ENCODE results near the gene GOLGA5.

DNA sequence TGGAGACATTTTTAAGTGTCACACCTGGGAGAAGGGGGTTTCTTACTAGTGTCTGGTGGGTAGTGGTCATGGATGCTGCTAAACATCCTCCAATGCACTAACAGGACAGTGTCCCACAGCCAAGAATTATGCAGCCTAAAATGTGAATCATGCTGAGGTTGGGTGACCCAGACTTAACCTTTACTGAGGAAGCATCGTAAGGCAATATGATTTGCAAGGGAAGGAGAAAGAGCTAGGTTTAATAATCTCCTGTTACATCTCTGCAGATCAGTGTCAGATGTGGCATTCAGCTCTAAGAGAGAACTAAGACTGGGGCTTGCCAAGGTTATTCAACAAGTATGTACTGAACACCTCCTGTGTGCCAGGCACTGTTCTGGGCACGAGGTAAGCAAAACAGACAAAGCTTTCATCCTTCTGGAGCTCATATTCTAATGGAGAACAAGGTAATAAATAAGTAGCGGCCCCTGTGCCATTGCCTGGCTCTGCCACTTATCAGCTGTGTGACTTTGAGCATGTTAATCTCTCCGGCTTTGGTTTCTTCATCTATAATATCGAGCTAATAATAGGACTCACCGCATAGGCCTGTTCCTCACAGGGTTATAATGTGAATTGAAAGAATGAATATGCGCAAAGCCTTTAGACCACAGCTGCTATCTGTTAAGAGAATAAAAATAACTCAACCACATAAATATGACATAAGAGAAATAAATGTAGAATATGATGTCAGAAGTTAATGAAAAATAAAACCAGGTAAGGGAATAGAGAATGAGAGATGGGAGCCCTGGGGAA, 13.5 kb upstream of the GOLGA5 start:
- TF ChIP-seq, protein P1, sequence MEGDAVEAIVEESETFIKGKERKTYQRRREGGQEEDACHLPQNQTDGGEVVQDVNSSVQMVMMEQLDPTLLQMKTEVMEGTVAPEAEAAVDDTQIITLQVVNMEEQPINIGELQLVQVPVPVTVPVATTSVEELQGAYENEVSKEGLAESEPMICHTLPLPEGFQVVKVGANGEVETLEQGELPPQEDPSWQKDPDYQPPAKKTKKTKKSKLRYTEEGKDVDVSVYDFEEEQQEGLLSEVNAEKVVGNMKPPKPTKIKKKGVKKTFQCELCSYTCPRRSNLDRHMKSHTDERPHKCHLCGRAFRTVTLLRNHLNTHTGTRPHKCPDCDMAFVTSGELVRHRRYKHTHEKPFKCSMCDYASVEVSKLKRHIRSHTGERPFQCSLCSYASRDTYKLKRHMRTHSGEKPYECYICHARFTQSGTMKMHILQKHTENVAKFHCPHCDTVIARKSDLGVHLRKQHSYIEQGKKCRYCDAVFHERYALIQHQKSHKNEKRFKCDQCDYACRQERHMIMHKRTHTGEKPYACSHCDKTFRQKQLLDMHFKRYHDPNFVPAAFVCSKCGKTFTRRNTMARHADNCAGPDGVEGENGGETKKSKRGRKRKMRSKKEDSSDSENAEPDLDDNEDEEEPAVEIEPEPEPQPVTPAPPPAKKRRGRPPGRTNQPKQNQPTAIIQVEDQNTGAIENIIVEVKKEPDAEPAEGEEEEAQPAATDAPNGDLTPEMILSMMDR (IDR thresholded peaks at IDR 0.05; ENCODE audit: low read depth, low read length) = no peak
- TF ChIP-seq POLR2A (IDR thresholded peaks at IDR 0.05; ENCODE audit: extremely low read depth, insufficient read length) (no peak), MAX (IDR thresholded peaks at IDR 0.05; ENCODE audit: low read depth, low read length) (no peak)
